ENCODE data around the gene HOXD3. TPM values are rescaled to one million over a fixed set of nuclear protein-coding genes. Genes with fewer than 3 reads are reported as not detected.

HOXD3 gene
- total RNA-seq, 4 donors from 2014 or later, result 0.36 to 1.7 (median 0.64) TPM; not detected in 1

- H3K9me3 ChIP-seq, result no peaks in the 10 kb centered on the region
- intact Hi-C loops (cut with DNase I; ENCODE audit: low total_unique reads) (loop anchor here (10.0 kb wide), 1 partner anchor 1022 kb away; no protein-coding TSS in a partner anchor), in situ Hi-C loops (cut with MboI; ENCODE audit: low sequenced_read_pairs in 4 of 4) (loop anchor here in 3 of 4 donors (10.0 to 25.0 kb wide), 2 partner anchors 512 to 689 kb away; no protein-coding TSS in a partner anchor)
- ATAC-seq, result peak; percentile 76 to 90
- H3K4me1 ChIP-seq, result peaks cover 9 to 14% of the 10 kb centered on the region in 2 donors
- H3K27ac ChIP-seq, result peak within 1 kb of the TSS; percentile 32 to 84 (median 66)
- H3K4me3 ChIP-seq, result peak within 1 kb of the TSS; percentile 60 to 73 (median 70)
- H3K36me3 ChIP-seq, result no peaks in the 10 kb centered on the region
- TF ChIP-seq CTCF (IDR thresholded peaks at IDR 0.05 in 4 of 5, conservative IDR thresholded peaks at IDR 0.05 in 1 of 5) (no peak), POLR2A (IDR thresholded peaks at IDR 0.05) (peak in 1 of 2 donors; percentile 47)
- peak; percentile 53 to 60 for DNase-seq
- peaks cover 54 to 81% (median 71%) of the 10 kb centered on the region in 3 donors for H3K27me3 ChIP-seq
Observed at GRCh38 chr2:176122683-176123410, 34.3 kb upstream of the HOXD3 start, which contains the start of gene HOXD9. HOXD9 (plus strand) TSS chr2:176122719; CDS start chr2:176122769, 50 bp downstream.

- Histone ChIP-seq H3K4me3 (peak overlapping the region; percentile 60 to 73 (median 70)), H3K9me3 (no peaks in the 10 kb centered on the region), H3K27ac (peak overlapping the region in 2 of 4 donors; percentile 75 to 84), H3K4me1 (peaks cover 9 to 14% of the 10 kb centered on the region in 2 donors), H3K36me3 (no peaks in the 10 kb centered on the region), H3K27me3 (peaks cover 47 to 81% (median 71%) of the 10 kb centered on the region in 3 donors)
- DNase-seq (no peak), ATAC-seq (no peak)
- intact Hi-C loops (cut with DNase I; ENCODE audit: low total_unique reads) (loop anchor here (10.0 kb wide), 1 partner anchor 1021 kb away; no protein-coding TSS in a partner anchor), in situ Hi-C loops (cut with MboI; ENCODE audit: low sequenced_read_pairs in 4 of 4) (loop anchor here in 3 of 4 donors (10.0 to 25.0 kb wide), 2 partner anchors 511 to 689 kb away; no protein-coding TSS in a partner anchor)
- TF ChIP-seq CTCF (IDR thresholded peaks at IDR 0.05 in 4 of 5, conservative IDR thresholded peaks at IDR 0.05 in 1 of 5) (no peak), POLR2A (IDR thresholded peaks at IDR 0.05) (no peak)
Observed at GRCh38 chr2:176123411-176124109, 33.5 kb upstream of the HOXD3 start.

GRCh38 chr2:176124110-176124946 lies 32.8 kb upstream of the HOXD3 start:
- in situ Hi-C loops (cut with MboI; ENCODE audit: low sequenced_read_pairs in 4 of 4), result loop anchor here in 3 of 4 donors (10.0 to 25.0 kb wide), 2 partner anchors 510 to 688 kb away; no protein-coding TSS in a partner anchor
- Histone ChIP-seq H3K27ac (no peak overlapping the region), H3K4me3 (peak overlapping the region in 2 of 4 donors; percentile 60 to 68), H3K4me1 (peaks cover 6 to 11% of the 10 kb centered on the region in 2 donors), H3K27me3 (peaks cover 39 to 80% (median 69%) of the 10 kb centered on the region in 3 donors), H3K36me3 (no peaks in the 10 kb centered on the region), H3K9me3 (no peaks in the 10 kb centered on the region)
- DNase-seq (no peak), ATAC-seq (no peak)
- no peak for TF ChIP-seq POLR2A (IDR thresholded peaks at IDR 0.05)
- TF ChIP-seq CTCF (IDR thresholded peaks at IDR 0.05 in 4 of 5, conservative IDR thresholded peaks at IDR 0.05 in 1 of 5), result no peak
- intact Hi-C loops (cut with DNase I; ENCODE audit: low total_unique reads), result loop anchor here (10.0 kb wide), 1 partner anchor 1020 kb away; no protein-coding TSS in a partner anchor
